HCT116 (cell line): ENCODE measurements around the gene SGCA. TPM values are rescaled to one million over a fixed set of nuclear protein-coding genes. Genes with fewer than 3 reads are reported as not detected.

Source experiments
- ATAC-seq: fragments of 200-7000 bp; cut with Tn5 transposase; 2 replicates; pipeline ENCODE4 v1.9.1; 2020; ENCODE audit warnings: mild to moderate bottlenecking, moderate library complexity
- BruUV-seq: library from RNA; stranded (reverse); fragments of 400-500 nt; replicated peaks from 2 replicates; lab custom pipeline; 2021; lab: Mats Ljungman, UMichigan
- CTCF ChIA-PET: fragments of 300-600 bp; sonication (Branson Sonifier 250); formaldehyde crosslinking; loops from one replicate; lab custom pipeline; 2021; ENCODE audit warnings: antibody characterized with exemption; lab: Charles Lee
- POLR2A ChIA-PET: fragments of 300-600, 350-600 bp; sonication (Branson Sonifier 250); formaldehyde crosslinking; loops from one replicate; lab custom pipeline; 2021; ENCODE audit warnings: antibody characterized with exemption; lab: Charles Lee
- RAD21 ChIA-PET, 2 experiments: fragments of 300-600 bp; sonication (Branson Sonifier 250); formaldehyde crosslinking; loops; one replicate each; lab custom pipeline; 2023; ENCODE audit warnings: low total read pairs in 2 of 2; ENCODE audit not compliant: uncharacterized antibody in 2 of 2, unreplicated experiment in 2 of 2, low non-redundant PET in 1 of 2; lab: Charles Lee
- DNase-seq: peaks from one replicate; pipeline ENCODE4 v3.0.0-alpha.2; 2010; ENCODE audit warnings: low read depth, low spot score
- H2AFZ ChIP-seq: fragments of 200-600 bp; shearing (Covaris generic), sonication (generic); 2 replicates; pipeline ENCODE4 v1.6.1; 2017; ENCODE audit warnings: low read depth, mixed run types, mixed read lengths, antibody characterized with exemption, low read length; ENCODE audit not compliant: poor library complexity, severe bottlenecking
- H3K27ac ChIP-seq: 2 replicates; pipeline ENCODE4 v1.5.1; 2012; ENCODE audit warnings: low read depth, low read length
- H3K27me3 ChIP-seq: fragments of 200-600 bp; sonication (generic); 2 replicates; pipeline ENCODE4 v1.6.1; 2016; ENCODE audit warnings: mixed run types, low read length, mixed read lengths; ENCODE audit not compliant: insufficient read depth
- H3K36me3 ChIP-seq, 2 experiments: fragments of 200-500 bp in 1 of 2; fragments of 200-600 bp in 1 of 2; sonication (Bioruptor generic) in 1 of 2; sonication (generic) in 1 of 2; 2 replicates each; pipeline versions ENCODE4 v1.5.1 to v1.6.1; 2014 to 2016; ENCODE audit warnings: low read length in 2 of 2, inconsistent platforms in 1 of 2, mixed read lengths in 1 of 2, mixed run types in 1 of 2; ENCODE audit not compliant: insufficient read depth in 2 of 2, control insufficient read depth in 1 of 2
- H3K4me1 ChIP-seq, 2 experiments: fragments of 200-600 bp in 1 of 2; sonication (generic) in 1 of 2; 2 replicates each; pipeline versions ENCODE4 v1.5.1 to v1.6.1; 2012 to 2017; ENCODE audit warnings: low read length in 2 of 2, inconsistent platforms in 1 of 2, mild to moderate bottlenecking in 1 of 2, mixed read lengths in 1 of 2, mixed run types in 1 of 2, moderate library complexity in 1 of 2; ENCODE audit not compliant: insufficient read depth in 2 of 2, control insufficient read depth in 1 of 2
- H3K4me2 ChIP-seq: fragments of 200-600 bp; sonication (generic); 2 replicates; pipeline ENCODE4 v1.6.1; 2017; ENCODE audit warnings: mixed run types, low read length, mixed read lengths
- H3K4me3 ChIP-seq, 2 experiments: fragments of 200-600 bp in 1 of 2; sonication (generic) in 1 of 2; replicated peaks in 1 of 2; 2 replicates each; pipeline ENCODE4 v1.5.1; 2011 to 2016; ENCODE audit warnings: low read length in 2 of 2, control low read depth in 1 of 2, low read depth in 1 of 2, mild to moderate bottlenecking in 1 of 2, mixed read lengths in 1 of 2, mixed run types in 1 of 2
- H3K79me2 ChIP-seq: fragments of 200-600 bp; sonication (generic); 2 replicates; pipeline ENCODE4 v1.6.1; 2017; ENCODE audit warnings: mild to moderate bottlenecking, mixed run types, low read length, moderate library complexity, mixed read lengths; ENCODE audit not compliant: insufficient read depth
- H3K9ac ChIP-seq: fragments of 200-600 bp; sonication (generic); 2 replicates; pipeline ENCODE4 v1.6.1; 2016; ENCODE audit warnings: low read length, mixed read lengths
- H3K9me2 ChIP-seq: fragments of 200-600 bp; sonication (generic), shearing (Covaris generic); 2 replicates; pipeline ENCODE4 v1.6.1; 2017; ENCODE audit warnings: mixed run types, mild to moderate bottlenecking, moderate library complexity; ENCODE audit not compliant: insufficient read depth
- H3K9me3 ChIP-seq, 2 experiments: fragments of 200-500 bp in 1 of 2; fragments of 200-600 bp in 1 of 2; sonication (Bioruptor generic) in 1 of 2; sonication (generic) in 1 of 2; 2 replicates each; pipeline ENCODE4 v1.6.1; 2014 to 2017; ENCODE audit warnings: low read length in 2 of 2, mixed read lengths in 2 of 2, inconsistent platforms in 1 of 2, low read depth in 1 of 2, mild to moderate bottlenecking in 1 of 2, mixed run types in 1 of 2, moderate library complexity in 1 of 2; ENCODE audit not compliant: control insufficient read depth in 1 of 2, insufficient read depth in 1 of 2
- H4K20me1 ChIP-seq: fragments of 200-600 bp; sonication (generic), shearing (Covaris generic); 2 replicates; pipeline ENCODE4 v1.6.1; 2017; ENCODE audit warnings: mixed run types, mild to moderate bottlenecking, moderate library complexity; ENCODE audit not compliant: insufficient read depth
- ATF3 ChIP-seq: IDR thresholded peaks from 2 replicates; pipeline ENCODE4 v1.6.1; 2012
- CEBPB ChIP-seq: IDR thresholded peaks from 2 replicates; pipeline ENCODE4 v1.6.1; 2012; ENCODE audit warnings: low read depth
- EGR1 ChIP-seq: IDR thresholded peaks from 2 replicates; pipeline ENCODE4 v1.6.1; 2012; ENCODE audit warnings: low read depth
- ELF1 ChIP-seq: IDR thresholded peaks from 2 replicates; pipeline ENCODE4 v1.6.1; 2012; ENCODE audit warnings: low read depth, borderline replicate concordance
- FOSL1 ChIP-seq: IDR thresholded peaks from 2 replicates; pipeline ENCODE4 v1.6.1; 2012; ENCODE audit warnings: low read depth
- RAD21 ChIP-seq: IDR thresholded peaks from 2 replicates; pipeline ENCODE4 v1.6.1; 2012; ENCODE audit warnings: low read depth, mild to moderate bottlenecking
- SRF ChIP-seq: IDR thresholded peaks from 2 replicates; pipeline ENCODE4 v1.6.1; 2012; ENCODE audit warnings: low read depth
- YY1 ChIP-seq: IDR thresholded peaks from 2 replicates; pipeline ENCODE4 v1.6.1; 2011; ENCODE audit warnings: low read length, low read depth, moderate library complexity, mild to moderate bottlenecking; ENCODE audit not compliant: insufficient replicate concordance; ENCODE audit errors: extremely low read depth
- intact Hi-C: fragments of 100-400 bp; cut with micrococcal nuclease; formaldehyde crosslinking; loops from 2 replicates; pipeline ENCODE4 v1.10.0; 2022
- total RNA-seq: library from RNA; stranded (reverse); gene quantifications from one replicate; pipeline ENCODE4 v1.2.1, GENCODE V29; 2021; ENCODE audit not compliant: unreplicated experiment
- TF ChIP-seq, protein P1 (sequence below), 3 experiments: fragments of 200-600 bp in 1 of 3; sonication (generic) in 1 of 3; IDR thresholded peaks in 2 of 3; conservative IDR thresholded peaks in 1 of 3; 2 replicates each; pipeline ENCODE4 v1.5.1; 2012 to 2017; ENCODE audit warnings: low read depth in 2 of 3, low read length in 2 of 3, antibody characterized with exemption in 1 of 3, borderline replicate concordance in 1 of 3, control low read depth in 1 of 3, mild to moderate bottlenecking in 1 of 3, mixed read lengths in 1 of 3, mixed run types in 1 of 3, moderate library complexity in 1 of 3; ENCODE audit not compliant: insufficient read depth in 1 of 3

Gene SGCA
- total RNA-seq, 1 experiment from 2014 or later = 0.37 TPM

- no peaks in the 10 kb centered on the region for H3K27me3 ChIP-seq
- no TSS peak for BruUV-seq
- no peak for DNase-seq
- no peak overlapping the region for H2AFZ ChIP-seq
- ChIA-PET CTCF (interaction anchor here (0.7 to 1.5 kb wide), 7 partner anchors 10 to 70 kb away, joined by 3 to 7 read pairs (median 5); no protein-coding TSS in a partner anchor), POLR2A (interaction anchor here (1.1 to 1.2 kb wide), 2 partner anchors 12 to 14 kb away, joined by 3 to 7 read pairs; no protein-coding TSS in a partner anchor)
- H3K9me2 ChIP-seq = no peaks in the 10 kb centered on the region
- H3K36me3 ChIP-seq = no peaks in the 10 kb centered on the region
- intact Hi-C loops = no loop called here
- TF ChIP-seq EGR1 = no peak; the same call in 1 of the 2 replicates
- no peak for TF ChIP-seq ATF3
- no peak for TF ChIP-seq YY1
- no peak for TF ChIP-seq ELF1
- TF ChIP-seq RAD21 = no peak
- TF ChIP-seq CEBPB = no peak
- no peak for TF ChIP-seq FOSL1
- TF ChIP-seq, protein P1, sequence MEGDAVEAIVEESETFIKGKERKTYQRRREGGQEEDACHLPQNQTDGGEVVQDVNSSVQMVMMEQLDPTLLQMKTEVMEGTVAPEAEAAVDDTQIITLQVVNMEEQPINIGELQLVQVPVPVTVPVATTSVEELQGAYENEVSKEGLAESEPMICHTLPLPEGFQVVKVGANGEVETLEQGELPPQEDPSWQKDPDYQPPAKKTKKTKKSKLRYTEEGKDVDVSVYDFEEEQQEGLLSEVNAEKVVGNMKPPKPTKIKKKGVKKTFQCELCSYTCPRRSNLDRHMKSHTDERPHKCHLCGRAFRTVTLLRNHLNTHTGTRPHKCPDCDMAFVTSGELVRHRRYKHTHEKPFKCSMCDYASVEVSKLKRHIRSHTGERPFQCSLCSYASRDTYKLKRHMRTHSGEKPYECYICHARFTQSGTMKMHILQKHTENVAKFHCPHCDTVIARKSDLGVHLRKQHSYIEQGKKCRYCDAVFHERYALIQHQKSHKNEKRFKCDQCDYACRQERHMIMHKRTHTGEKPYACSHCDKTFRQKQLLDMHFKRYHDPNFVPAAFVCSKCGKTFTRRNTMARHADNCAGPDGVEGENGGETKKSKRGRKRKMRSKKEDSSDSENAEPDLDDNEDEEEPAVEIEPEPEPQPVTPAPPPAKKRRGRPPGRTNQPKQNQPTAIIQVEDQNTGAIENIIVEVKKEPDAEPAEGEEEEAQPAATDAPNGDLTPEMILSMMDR (IDR thresholded peaks at IDR 0.05 in 2 of 3, conservative IDR thresholded peaks at IDR 0.05 in 1 of 3; ENCODE audit: borderline replicate concordance in 1 of 3, insufficient read depth in 1 of 3, low read depth in 2 of 3, low read length in 2 of 3) = no peak
- no peak for TF ChIP-seq SRF
- TF ChIP-seq, all 23 proteins: peak for 0
- Histone ChIP-seq H3K9ac (0 out of 2 replicates have a peak overlapping the region, but pooled peaks have one; percentile 12), H3K4me2 (peak overlapping the region; percentile 59), H3K4me3 (no peak overlapping the region), H3K79me2 (no peaks in the 10 kb centered on the region), H3K4me1 (peaks cover 20 to 44% of the 10 kb centered on the region in 2 experiments), H3K27ac (peak overlapping the region; percentile 1; the same call in 1 of the 2 replicates), H3K9me3 (no peaks in the 10 kb centered on the region), H4K20me1 (no peaks in the 10 kb centered on the region)
- no peak for ATAC-seq
- RAD21 ChIA-PET = no interaction called here
These were observed 1.7 kb upstream of the SGCA start for GRCh38 chr17:50163843-50164696.
